HCT116 (cell line): ENCODE results near the gene IQGAP2. TPM values are rescaled to one million over a fixed set of nuclear protein-coding genes. Genes with fewer than 3 reads are reported as not detected.

Experiments used
- ATAC-seq: fragments of 200-7000 bp; cut with Tn5 transposase; 2 replicates; pipeline ENCODE4 v1.9.1; 2020; ENCODE audit warnings: mild to moderate bottlenecking, moderate library complexity
- BruUV-seq: library from RNA; stranded (reverse); fragments of 400-500 nt; replicated peaks from 2 replicates; lab custom pipeline; 2021; lab: Mats Ljungman, UMichigan
- CTCF ChIA-PET: fragments of 300-600 bp; sonication (Branson Sonifier 250); formaldehyde crosslinking; loops from one replicate; lab custom pipeline; 2021; ENCODE audit warnings: antibody characterized with exemption; lab: Charles Lee
- POLR2A ChIA-PET: fragments of 300-600, 350-600 bp; sonication (Branson Sonifier 250); formaldehyde crosslinking; loops from one replicate; lab custom pipeline; 2021; ENCODE audit warnings: antibody characterized with exemption; lab: Charles Lee
- RAD21 ChIA-PET, 2 experiments: fragments of 300-600 bp; sonication (Branson Sonifier 250); formaldehyde crosslinking; loops; one replicate each; lab custom pipeline; 2023; ENCODE audit warnings: low total read pairs in 2 of 2; ENCODE audit not compliant: uncharacterized antibody in 2 of 2, unreplicated experiment in 2 of 2, low non-redundant PET in 1 of 2; lab: Charles Lee
- DNase-seq: peaks from one replicate; pipeline ENCODE4 v3.0.0-alpha.2; 2010; ENCODE audit warnings: low read depth, low spot score
- H2AFZ ChIP-seq: fragments of 200-600 bp; shearing (Covaris generic), sonication (generic); 2 replicates; pipeline ENCODE4 v1.6.1; 2017; ENCODE audit warnings: low read depth, mixed run types, mixed read lengths, antibody characterized with exemption, low read length; ENCODE audit not compliant: poor library complexity, severe bottlenecking
- H3K27ac ChIP-seq: 2 replicates; pipeline ENCODE4 v1.5.1; 2012; ENCODE audit warnings: low read depth, low read length
- H3K27me3 ChIP-seq: fragments of 200-600 bp; sonication (generic); 2 replicates; pipeline ENCODE4 v1.6.1; 2016; ENCODE audit warnings: mixed run types, low read length, mixed read lengths; ENCODE audit not compliant: insufficient read depth
- H3K36me3 ChIP-seq, 2 experiments: fragments of 200-500 bp in 1 of 2; fragments of 200-600 bp in 1 of 2; sonication (Bioruptor generic) in 1 of 2; sonication (generic) in 1 of 2; 2 replicates each; pipeline versions ENCODE4 v1.5.1 to v1.6.1; 2014 to 2016; ENCODE audit warnings: low read length in 2 of 2, inconsistent platforms in 1 of 2, mixed read lengths in 1 of 2, mixed run types in 1 of 2; ENCODE audit not compliant: insufficient read depth in 2 of 2, control insufficient read depth in 1 of 2
- H3K4me1 ChIP-seq, 2 experiments: fragments of 200-600 bp in 1 of 2; sonication (generic) in 1 of 2; 2 replicates each; pipeline versions ENCODE4 v1.5.1 to v1.6.1; 2012 to 2017; ENCODE audit warnings: low read length in 2 of 2, inconsistent platforms in 1 of 2, mild to moderate bottlenecking in 1 of 2, mixed read lengths in 1 of 2, mixed run types in 1 of 2, moderate library complexity in 1 of 2; ENCODE audit not compliant: insufficient read depth in 2 of 2, control insufficient read depth in 1 of 2
- H3K4me2 ChIP-seq: fragments of 200-600 bp; sonication (generic); 2 replicates; pipeline ENCODE4 v1.6.1; 2017; ENCODE audit warnings: mixed run types, low read length, mixed read lengths
- H3K4me3 ChIP-seq, 2 experiments: fragments of 200-600 bp in 1 of 2; sonication (generic) in 1 of 2; replicated peaks in 1 of 2; 2 replicates each; pipeline ENCODE4 v1.5.1; 2011 to 2016; ENCODE audit warnings: low read length in 2 of 2, control low read depth in 1 of 2, low read depth in 1 of 2, mild to moderate bottlenecking in 1 of 2, mixed read lengths in 1 of 2, mixed run types in 1 of 2
- H3K79me2 ChIP-seq: fragments of 200-600 bp; sonication (generic); 2 replicates; pipeline ENCODE4 v1.6.1; 2017; ENCODE audit warnings: mild to moderate bottlenecking, mixed run types, low read length, moderate library complexity, mixed read lengths; ENCODE audit not compliant: insufficient read depth
- H3K9ac ChIP-seq: fragments of 200-600 bp; sonication (generic); 2 replicates; pipeline ENCODE4 v1.6.1; 2016; ENCODE audit warnings: low read length, mixed read lengths
- H3K9me2 ChIP-seq: fragments of 200-600 bp; sonication (generic), shearing (Covaris generic); 2 replicates; pipeline ENCODE4 v1.6.1; 2017; ENCODE audit warnings: mixed run types, mild to moderate bottlenecking, moderate library complexity; ENCODE audit not compliant: insufficient read depth
- H3K9me3 ChIP-seq, 2 experiments: fragments of 200-500 bp in 1 of 2; fragments of 200-600 bp in 1 of 2; sonication (Bioruptor generic) in 1 of 2; sonication (generic) in 1 of 2; 2 replicates each; pipeline ENCODE4 v1.6.1; 2014 to 2017; ENCODE audit warnings: low read length in 2 of 2, mixed read lengths in 2 of 2, inconsistent platforms in 1 of 2, low read depth in 1 of 2, mild to moderate bottlenecking in 1 of 2, mixed run types in 1 of 2, moderate library complexity in 1 of 2; ENCODE audit not compliant: control insufficient read depth in 1 of 2, insufficient read depth in 1 of 2
- H4K20me1 ChIP-seq: fragments of 200-600 bp; sonication (generic), shearing (Covaris generic); 2 replicates; pipeline ENCODE4 v1.6.1; 2017; ENCODE audit warnings: mixed run types, mild to moderate bottlenecking, moderate library complexity; ENCODE audit not compliant: insufficient read depth
- CBX3 ChIP-seq: IDR thresholded peaks from 2 replicates; pipeline ENCODE4 v1.6.1; 2012; ENCODE audit warnings: low read depth
- CEBPB ChIP-seq: IDR thresholded peaks from 2 replicates; pipeline ENCODE4 v1.6.1; 2012; ENCODE audit warnings: low read depth
- ELF1 ChIP-seq: IDR thresholded peaks from 2 replicates; pipeline ENCODE4 v1.6.1; 2012; ENCODE audit warnings: low read depth, borderline replicate concordance
- EZH2 ChIP-seq: fragments of 200-600 bp; sonication (generic); IDR thresholded peaks from 2 replicates; pipeline ENCODE4 v1.6.1; 2017; ENCODE audit warnings: antibody characterized with exemption, mixed run types
- EZH2phosphoT487 ChIP-seq: fragments of 200-600 bp; IDR thresholded peaks from 2 replicates; pipeline ENCODE4 v1.6.1; 2018; ENCODE audit warnings: antibody characterized with exemption, borderline replicate concordance
- FOSL1 ChIP-seq: IDR thresholded peaks from 2 replicates; pipeline ENCODE4 v1.6.1; 2012; ENCODE audit warnings: low read depth
- JUND ChIP-seq: IDR thresholded peaks from 2 replicates; pipeline ENCODE4 v1.6.1; 2012
- MAX ChIP-seq: IDR thresholded peaks from 2 replicates; pipeline ENCODE4 v1.6.1; 2012
- POLR2AphosphoS5 ChIP-seq: IDR thresholded peaks from 2 replicates; pipeline ENCODE4 v1.6.1; 2011; ENCODE audit warnings: mild to moderate bottlenecking, low read depth, low read length, moderate library complexity
- SIN3A ChIP-seq: IDR thresholded peaks from 2 replicates; pipeline ENCODE4 v1.6.1; 2012; ENCODE audit warnings: low read depth
- SP1 ChIP-seq: IDR thresholded peaks from 2 replicates; pipeline ENCODE4 v1.6.1; 2012; ENCODE audit warnings: low read depth
- SRF ChIP-seq: IDR thresholded peaks from 2 replicates; pipeline ENCODE4 v1.6.1; 2012; ENCODE audit warnings: low read depth
- YY1 ChIP-seq: IDR thresholded peaks from 2 replicates; pipeline ENCODE4 v1.6.1; 2011; ENCODE audit warnings: low read length, low read depth, moderate library complexity, mild to moderate bottlenecking; ENCODE audit not compliant: insufficient replicate concordance; ENCODE audit errors: extremely low read depth
- ZNF274 ChIP-seq: fragments of 200-500 bp; sonication (Bioruptor generic); IDR thresholded peaks from 2 replicates; pipeline ENCODE4 v1.6.1; 2014; ENCODE audit warnings: mild to moderate bottlenecking, low read depth, low read length, inconsistent platforms
- intact Hi-C: fragments of 100-400 bp; cut with micrococcal nuclease; formaldehyde crosslinking; loops from 2 replicates; pipeline ENCODE4 v1.10.0; 2022
- total RNA-seq: library from RNA; stranded (reverse); gene quantifications from one replicate; pipeline ENCODE4 v1.2.1, GENCODE V29; 2021; ENCODE audit not compliant: unreplicated experiment
- TF ChIP-seq, protein P1 (sequence below): IDR thresholded peaks from 2 replicates; pipeline ENCODE4 v1.6.1; 2011; ENCODE audit warnings: mild to moderate bottlenecking, low read length, moderate library complexity; ENCODE audit not compliant: insufficient replicate concordance; ENCODE audit errors: extremely low read depth

The IQGAP2 gene
- total RNA-seq, 1 experiment from 2014 or later: 2.0 TPM

- Histone ChIP-seq H3K27me3 (no peaks in the 10 kb centered on the region), H3K79me2 (no peaks in the 10 kb centered on the region), H3K4me1 (no peaks in the 10 kb centered on the region), H3K9me3 (no peaks in the 10 kb centered on the region), H3K4me3 (no peak overlapping the region), H3K36me3 (no peaks in the 10 kb centered on the region), H2AFZ (no peak overlapping the region), H4K20me1 (no peaks in the 10 kb centered on the region), H3K9me2 (no peaks in the 10 kb centered on the region), H3K9ac (no peak overlapping the region), H3K27ac (no peak overlapping the region), H3K4me2 (no peak overlapping the region)
- POLR2A ChIA-PET: no interaction called here
- intact Hi-C loops: no loop called here
- ATAC-seq (no peak), DNase-seq (no peak)
- CTCF ChIA-PET: no interaction called here
- RAD21 ChIA-PET: no interaction called here
- no TSS peak for BruUV-seq
- no peak for TF ChIP-seq ELF1
- no peak for TF ChIP-seq MAX
- TF ChIP-seq, protein P1, sequence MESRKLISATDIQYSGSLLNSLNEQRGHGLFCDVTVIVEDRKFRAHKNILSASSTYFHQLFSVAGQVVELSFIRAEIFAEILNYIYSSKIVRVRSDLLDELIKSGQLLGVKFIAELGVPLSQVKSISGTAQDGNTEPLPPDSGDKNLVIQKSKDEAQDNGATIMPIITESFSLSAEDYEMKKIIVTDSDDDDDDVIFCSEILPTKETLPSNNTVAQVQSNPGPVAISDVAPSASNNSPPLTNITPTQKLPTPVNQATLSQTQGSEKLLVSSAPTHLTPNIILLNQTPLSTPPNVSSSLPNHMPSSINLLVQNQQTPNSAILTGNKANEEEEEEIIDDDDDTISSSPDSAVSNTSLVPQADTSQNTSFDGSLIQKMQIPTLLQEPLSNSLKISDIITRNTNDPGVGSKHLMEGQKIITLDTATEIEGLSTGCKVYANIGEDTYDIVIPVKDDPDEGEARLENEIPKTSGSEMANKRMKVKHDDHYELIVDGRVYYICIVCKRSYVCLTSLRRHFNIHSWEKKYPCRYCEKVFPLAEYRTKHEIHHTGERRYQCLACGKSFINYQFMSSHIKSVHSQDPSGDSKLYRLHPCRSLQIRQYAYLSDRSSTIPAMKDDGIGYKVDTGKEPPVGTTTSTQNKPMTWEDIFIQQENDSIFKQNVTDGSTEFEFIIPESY: no peak
These were observed 11.7 kb downstream of the IQGAP2 start for GRCh38 chr5:76414788-76415187.

DNA sequence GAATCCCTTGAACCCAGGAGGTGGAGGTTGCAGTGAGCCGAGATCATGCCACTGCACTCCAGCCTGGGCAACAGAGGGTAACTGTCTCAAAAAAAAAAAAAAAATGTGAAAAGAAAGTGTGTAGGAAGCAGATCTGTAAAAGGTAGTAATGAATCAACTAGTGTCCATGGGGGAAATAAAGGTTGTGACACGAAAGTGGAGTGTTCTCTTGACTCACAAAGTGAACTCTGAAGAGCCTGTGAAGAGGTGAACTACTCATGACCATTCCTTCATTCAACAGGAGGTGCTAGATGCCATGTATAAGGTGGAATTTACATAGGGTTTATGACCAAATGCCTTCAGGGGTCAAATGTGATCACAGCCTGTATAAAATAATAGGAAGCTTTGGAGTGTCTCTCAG lies 12.8 kb downstream of the IQGAP2 start:
- no peak overlapping the region for H3K9ac ChIP-seq
- no peaks in the 10 kb centered on the region for H3K4me1 ChIP-seq
- ChIA-PET POLR2A (interaction anchor here (1.3 kb wide), 1 partner anchor 35 kb away, joined by 3 read pairs; no protein-coding TSS in a partner anchor), CTCF (no interaction called here), RAD21 (no interaction called here)
- H4K20me1 ChIP-seq: no peaks in the 10 kb centered on the region
- H3K9me3 ChIP-seq: no peaks in the 10 kb centered on the region
- H3K36me3 ChIP-seq: no peaks in the 10 kb centered on the region
- DNase-seq: no peak
- BruUV-seq: no TSS peak
- H3K27me3 ChIP-seq: no peaks in the 10 kb centered on the region
- H3K27ac ChIP-seq: no peak overlapping the region
- H3K79me2 ChIP-seq: no peaks in the 10 kb centered on the region
- H3K4me3 ChIP-seq: no peak overlapping the region
- H3K4me2 ChIP-seq: no peak overlapping the region
- ATAC-seq: no peak
- H2AFZ ChIP-seq: no peak overlapping the region
- H3K9me2 ChIP-seq: no peaks in the 10 kb centered on the region
- intact Hi-C loops: no loop called here
- TF ChIP-seq FOSL1 (no peak), ELF1 (no peak), YY1 (no peak), EZH2 (no peak), CBX3 (no peak), SRF (no peak), EZH2phosphoT487 (no peak), SIN3A (no peak), JUND (no peak), ZNF274 (no peak), POLR2AphosphoS5 (no peak), CEBPB (no peak), SP1 (no peak)
- TF ChIP-seq, protein P1: no peak
